ENCODE data around the gene PHACTR2. TPM values are rescaled to one million over a fixed set of nuclear protein-coding genes. Genes with fewer than 3 reads are reported as not detected.

The PHACTR2 gene
- total and polyA plus RNA-seq, 11 donors = 10.2 to 101 (median 67.9) TPM

DNA sequence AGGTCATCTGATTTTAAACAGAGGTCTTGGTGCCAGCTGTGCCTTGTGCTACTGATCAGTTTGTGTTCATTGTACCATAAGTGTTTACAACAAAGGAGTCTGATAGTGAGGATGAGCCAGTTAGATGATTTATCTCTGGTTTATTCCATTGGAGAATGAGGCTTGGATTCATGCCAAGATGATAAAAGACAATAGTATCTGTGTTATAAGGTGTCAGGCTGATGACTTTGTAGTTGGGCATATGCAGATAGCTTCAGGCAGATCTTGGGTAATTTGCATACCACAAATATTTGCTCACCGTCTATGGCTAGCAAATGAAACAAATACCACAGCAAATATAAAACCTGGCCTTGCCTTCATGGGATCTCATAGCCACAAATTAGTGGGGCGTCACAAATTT is 43.3 kb upstream of the PHACTR2 start:
- intact Hi-C loops (cut with DNase I) = no loop called here

DNA sequence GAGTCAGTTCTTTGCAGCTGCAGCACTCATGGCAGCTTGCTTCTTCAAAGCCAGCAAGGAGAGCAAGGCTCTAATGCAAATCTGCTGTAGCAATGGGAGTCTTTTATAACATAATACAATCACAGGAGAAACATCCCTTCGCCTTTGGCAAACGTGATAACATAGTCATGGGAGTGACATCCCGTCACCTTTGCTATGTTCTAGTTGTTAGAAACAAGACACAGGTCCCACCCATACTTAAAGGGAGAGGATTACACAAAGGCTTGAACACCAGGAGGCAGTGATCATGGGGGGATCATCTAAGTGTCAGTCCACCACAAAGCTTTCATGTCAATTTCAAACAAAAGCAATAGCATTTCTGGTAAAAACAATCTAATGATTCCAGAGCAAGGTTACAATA is 40.1 kb upstream of the PHACTR2 start:
- Histone ChIP-seq H3K9me3 (no peaks in the 10 kb centered on the region), H3K4me1 (no peaks in the 10 kb centered on the region), H3K4me3 (no peak overlapping the region), H3K27ac (no peak overlapping the region), H3K36me3 (no peaks in the 10 kb centered on the region), H3K27me3 (no peaks in the 10 kb centered on the region)
- no peak for DNase-seq
- WGBS, 4 donors = 33 to 62% (median 52%) methylated on average over 3 of the region's 3 CpGs
- TF ChIP-seq, protein P1, sequence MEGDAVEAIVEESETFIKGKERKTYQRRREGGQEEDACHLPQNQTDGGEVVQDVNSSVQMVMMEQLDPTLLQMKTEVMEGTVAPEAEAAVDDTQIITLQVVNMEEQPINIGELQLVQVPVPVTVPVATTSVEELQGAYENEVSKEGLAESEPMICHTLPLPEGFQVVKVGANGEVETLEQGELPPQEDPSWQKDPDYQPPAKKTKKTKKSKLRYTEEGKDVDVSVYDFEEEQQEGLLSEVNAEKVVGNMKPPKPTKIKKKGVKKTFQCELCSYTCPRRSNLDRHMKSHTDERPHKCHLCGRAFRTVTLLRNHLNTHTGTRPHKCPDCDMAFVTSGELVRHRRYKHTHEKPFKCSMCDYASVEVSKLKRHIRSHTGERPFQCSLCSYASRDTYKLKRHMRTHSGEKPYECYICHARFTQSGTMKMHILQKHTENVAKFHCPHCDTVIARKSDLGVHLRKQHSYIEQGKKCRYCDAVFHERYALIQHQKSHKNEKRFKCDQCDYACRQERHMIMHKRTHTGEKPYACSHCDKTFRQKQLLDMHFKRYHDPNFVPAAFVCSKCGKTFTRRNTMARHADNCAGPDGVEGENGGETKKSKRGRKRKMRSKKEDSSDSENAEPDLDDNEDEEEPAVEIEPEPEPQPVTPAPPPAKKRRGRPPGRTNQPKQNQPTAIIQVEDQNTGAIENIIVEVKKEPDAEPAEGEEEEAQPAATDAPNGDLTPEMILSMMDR (IDR thresholded peaks at IDR 0.05) = no peak
- TF ChIP-seq POLR2A (IDR thresholded peaks at IDR 0.05) = no peak
- intact Hi-C loops (cut with DNase I) = no loop called here
- ATAC-seq = no peak

More for the DNA sequence above, 43.3 kb upstream of the PHACTR2 start:
- DNase-seq = no peak
- Histone ChIP-seq H3K27ac (no peak overlapping the region), H3K4me3 (no peak overlapping the region), H3K36me3 (no peaks in the 10 kb centered on the region), H3K4me1 (no peaks in the 10 kb centered on the region), H3K9me3 (no peaks in the 10 kb centered on the region), H3K27me3 (no peaks in the 10 kb centered on the region)
- TF ChIP-seq, protein P1 (IDR thresholded peaks at IDR 0.05) = no peak
- no peak for TF ChIP-seq POLR2A (IDR thresholded peaks at IDR 0.05)
- no peak for ATAC-seq
- 67 to 78% (median 76%) methylated on average over 2 of the region's 2 CpGs for WGBS, 4 donors

DNA sequence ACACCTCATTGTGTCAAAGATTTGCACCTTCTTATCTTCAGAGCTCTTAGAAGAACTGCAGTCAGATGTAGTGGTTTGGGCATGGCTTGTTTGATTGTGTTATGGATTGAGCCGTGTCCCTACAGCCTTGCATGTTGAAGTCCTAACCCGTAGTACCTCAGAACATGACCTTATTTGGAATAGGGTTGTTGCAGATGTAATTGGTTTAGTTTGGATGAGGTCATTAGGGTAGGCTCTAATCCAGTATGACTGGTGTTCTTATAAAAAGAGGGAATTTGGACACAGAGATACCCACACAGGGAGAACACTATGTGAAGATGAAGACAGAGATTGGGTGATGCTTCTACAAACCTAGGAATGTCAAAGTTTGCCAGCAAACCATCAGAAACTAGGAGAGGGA is 35.4 kb upstream of the PHACTR2 start:
- Histone ChIP-seq H3K9me3 (no peaks in the 10 kb centered on the region), H3K36me3 (no peaks in the 10 kb centered on the region), H3K4me1 (peaks cover 0 to 2% (median 0%) of the 10 kb centered on the region in 12 donors), H3K27ac (no peak overlapping the region), H3K4me3 (no peak overlapping the region), H3K27me3 (no peaks in the 10 kb centered on the region)
- TF ChIP-seq, protein P1 (IDR thresholded peaks at IDR 0.05) = no peak
- TF ChIP-seq POLR2A (IDR thresholded peaks at IDR 0.05) = no peak
- ATAC-seq (no peak), DNase-seq (no peak)
- intact Hi-C loops (cut with DNase I) = no loop called here
- 74 to 84% (median 82%) methylated on average over 2 of the region's 2 CpGs for WGBS, 4 donors

- Histone ChIP-seq H3K36me3 (no peaks in the 10 kb centered on the region), H3K4me1 (peaks cover 0 to 5% (median 0%) of the 10 kb centered on the region in 12 donors), H3K4me3 (no peak overlapping the region), H3K27me3 (no peaks in the 10 kb centered on the region), H3K27ac (no peak overlapping the region), H3K9me3 (peaks cover 0 to 9% (median 0%) of the 10 kb centered on the region in 12 donors)
- TF ChIP-seq POLR2A (IDR thresholded peaks at IDR 0.05) = no peak
- TF ChIP-seq, protein P1 (IDR thresholded peaks at IDR 0.05) = no peak
- intact Hi-C loops (cut with DNase I) = no loop called here
- 76 to 82% (median 78%) methylated on average over 3 of the region's 3 CpGs for WGBS, 4 donors
- DNase-seq (no peak), ATAC-seq (no peak)
Observed at GRCh38 chr6:143647191-143647590, 30.6 kb upstream of the PHACTR2 start.

Measured in heart left ventricle (tissue), 16 donors.